ENCODE measurements around the gene ZBTB7C. TPM values are rescaled to one million over a fixed set of nuclear protein-coding genes. Genes with fewer than 3 reads are reported as not detected.

Gene ZBTB7C
- total RNA-seq, 1 donor from 2014 or later = 13.0 TPM

DNA sequence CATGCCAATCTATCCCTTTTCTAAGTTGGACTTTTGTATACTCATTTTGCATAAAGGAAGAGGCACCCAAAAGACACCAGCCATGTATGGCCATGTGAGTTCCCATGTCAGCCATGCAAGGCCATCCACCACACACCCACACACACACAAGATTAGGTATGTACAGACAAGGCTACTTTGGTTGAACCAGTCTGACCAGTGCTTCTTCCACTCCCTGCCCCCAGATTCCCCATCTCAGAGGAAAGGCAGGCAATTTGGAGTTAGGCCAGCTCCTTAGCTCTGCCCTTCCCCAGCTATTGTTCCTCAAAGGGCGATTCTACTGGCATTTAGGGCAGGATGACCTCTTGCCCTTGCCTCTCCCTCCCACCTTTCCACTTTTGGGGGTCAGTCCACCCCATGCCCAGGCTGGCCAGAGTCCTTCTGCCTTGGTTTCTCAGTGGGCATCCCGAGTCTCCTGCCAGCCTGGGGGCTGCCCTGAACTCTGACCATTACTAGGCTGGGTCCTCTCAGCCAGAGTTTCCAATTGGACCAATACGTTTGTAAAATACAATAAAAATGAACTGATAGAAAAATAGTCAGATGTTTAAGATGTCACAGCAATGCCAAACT, 101.1 kb downstream of the ZBTB7C start:
- peaks cover 13% of the 10 kb centered on the region for H3K4me1 Mint-ChIP-seq (ENCODE audit: unreplicated experiment)
- peaks cover 4% of the 10 kb centered on the region for H3K36me3 Mint-ChIP-seq
- peaks cover 5% of the 10 kb centered on the region for H3K9me3 Mint-ChIP-seq
- peak overlapping the region; percentile 84 for H3K27ac Mint-ChIP-seq
- TF ChIP-seq, protein P1, sequence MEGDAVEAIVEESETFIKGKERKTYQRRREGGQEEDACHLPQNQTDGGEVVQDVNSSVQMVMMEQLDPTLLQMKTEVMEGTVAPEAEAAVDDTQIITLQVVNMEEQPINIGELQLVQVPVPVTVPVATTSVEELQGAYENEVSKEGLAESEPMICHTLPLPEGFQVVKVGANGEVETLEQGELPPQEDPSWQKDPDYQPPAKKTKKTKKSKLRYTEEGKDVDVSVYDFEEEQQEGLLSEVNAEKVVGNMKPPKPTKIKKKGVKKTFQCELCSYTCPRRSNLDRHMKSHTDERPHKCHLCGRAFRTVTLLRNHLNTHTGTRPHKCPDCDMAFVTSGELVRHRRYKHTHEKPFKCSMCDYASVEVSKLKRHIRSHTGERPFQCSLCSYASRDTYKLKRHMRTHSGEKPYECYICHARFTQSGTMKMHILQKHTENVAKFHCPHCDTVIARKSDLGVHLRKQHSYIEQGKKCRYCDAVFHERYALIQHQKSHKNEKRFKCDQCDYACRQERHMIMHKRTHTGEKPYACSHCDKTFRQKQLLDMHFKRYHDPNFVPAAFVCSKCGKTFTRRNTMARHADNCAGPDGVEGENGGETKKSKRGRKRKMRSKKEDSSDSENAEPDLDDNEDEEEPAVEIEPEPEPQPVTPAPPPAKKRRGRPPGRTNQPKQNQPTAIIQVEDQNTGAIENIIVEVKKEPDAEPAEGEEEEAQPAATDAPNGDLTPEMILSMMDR (conservative IDR thresholded peaks at IDR 0.05) = no peak
- H3K27me3 Mint-ChIP-seq = no peaks in the 10 kb centered on the region
- no peak for DNase-seq (ENCODE audit: extremely low spot score, unreplicated experiment)
- H3K4me3 Mint-ChIP-seq = peak overlapping the region; percentile 55

DNA sequence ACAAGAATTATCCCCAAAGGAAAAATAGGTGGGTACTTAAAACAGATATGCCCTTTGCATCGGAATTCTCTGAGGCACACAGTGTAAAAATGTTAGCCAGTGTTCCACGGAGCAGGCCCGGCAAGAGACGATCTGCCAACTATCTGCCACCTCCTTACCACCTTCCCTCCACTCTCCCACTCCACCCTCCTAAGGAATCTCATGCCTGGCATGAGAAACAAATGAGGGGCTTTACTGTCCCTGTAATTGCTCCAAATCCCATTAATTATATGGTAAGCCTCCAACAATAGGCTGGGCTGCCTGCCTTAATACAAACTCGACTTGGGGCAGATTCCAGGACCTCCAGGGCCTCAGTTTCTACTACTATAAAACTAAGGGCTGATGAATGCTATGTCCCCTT, 102.3 kb downstream of the ZBTB7C start:
- TF ChIP-seq, protein P1 (conservative IDR thresholded peaks at IDR 0.05) = no peak
- DNase-seq (ENCODE audit: extremely low spot score, unreplicated experiment) = no peak
- H3K27ac Mint-ChIP-seq = peak overlapping the region; percentile 62
- H3K36me3 Mint-ChIP-seq = peaks cover 4% of the 10 kb centered on the region
- no peaks in the 10 kb centered on the region for H3K27me3 Mint-ChIP-seq
- H3K9me3 Mint-ChIP-seq = peaks cover 5% of the 10 kb centered on the region
- H3K4me1 Mint-ChIP-seq (ENCODE audit: unreplicated experiment) = peaks cover 19% of the 10 kb centered on the region
- H3K4me3 Mint-ChIP-seq = no peak overlapping the region

DNA sequence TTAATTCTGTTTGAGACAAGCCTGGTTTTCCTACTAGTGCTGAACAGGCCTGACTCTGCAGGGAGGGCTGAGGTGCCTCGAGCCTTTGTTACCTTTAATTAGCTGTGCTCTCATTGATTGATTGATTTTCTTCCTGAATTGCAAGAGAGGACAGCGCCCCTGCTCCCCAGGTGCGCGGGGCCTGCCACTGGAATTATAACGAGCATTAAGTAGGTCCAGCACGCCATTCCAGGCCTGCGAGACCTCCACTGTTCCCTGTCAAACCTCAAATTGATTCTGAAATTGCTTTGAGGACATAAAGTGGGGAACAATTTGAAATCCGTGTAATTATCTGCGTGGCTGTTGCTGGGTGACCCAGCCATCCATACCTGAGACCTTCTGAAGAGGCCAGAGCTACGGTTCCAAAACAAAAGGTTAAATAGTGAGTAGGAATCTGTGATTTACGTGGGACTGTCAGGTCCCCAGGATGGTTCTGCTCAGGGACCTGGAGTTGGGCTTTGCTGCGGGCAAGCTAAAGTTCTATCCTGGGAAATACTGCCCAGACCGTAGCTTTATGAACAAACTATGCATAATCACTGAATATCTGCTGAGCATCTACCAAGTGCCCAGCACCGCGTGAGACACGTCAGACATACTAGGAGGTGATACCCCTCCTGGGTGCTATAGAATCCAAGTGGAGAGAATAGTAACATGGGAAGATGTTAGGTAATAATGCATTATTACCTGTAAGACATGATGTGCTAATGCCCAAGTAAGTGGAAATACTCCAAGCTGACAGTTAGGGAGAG, 104.1 kb downstream of the ZBTB7C start:
- Mint-ChIP-seq H3K4me1 (ENCODE audit: unreplicated experiment) (peaks cover 29% of the 10 kb centered on the region), H3K27me3 (peaks cover 2% of the 10 kb centered on the region), H3K4me3 (no peak overlapping the region), H3K27ac (no peak overlapping the region), H3K9me3 (peaks cover 5% of the 10 kb centered on the region), H3K36me3 (peaks cover 4% of the 10 kb centered on the region)
- no peak for DNase-seq (ENCODE audit: extremely low spot score, unreplicated experiment)
- TF ChIP-seq, protein P1 (conservative IDR thresholded peaks at IDR 0.05) = no peak

DNA sequence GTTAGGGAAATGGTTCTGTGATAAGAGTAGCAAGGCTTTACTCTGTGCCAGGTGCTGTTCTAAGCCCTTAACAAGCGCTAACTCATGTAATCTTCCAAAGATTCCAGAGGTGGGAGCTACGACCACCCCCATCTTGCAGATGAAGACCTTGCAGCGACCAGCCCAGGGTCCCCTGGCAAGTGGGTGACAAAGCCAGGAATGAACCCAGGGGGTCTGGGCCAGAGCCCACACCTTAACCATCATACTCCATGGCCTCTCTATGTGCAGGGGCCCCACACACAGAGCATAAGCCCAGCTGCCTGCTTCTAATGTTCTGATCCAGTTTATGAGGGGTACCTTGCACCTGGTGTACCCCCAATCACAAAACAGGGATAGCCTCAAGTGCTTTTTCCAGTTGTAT, 105.3 kb downstream of the ZBTB7C start:
- H3K27me3 Mint-ChIP-seq = peaks cover 2% of the 10 kb centered on the region
- H3K4me3 Mint-ChIP-seq = no peak overlapping the region
- H3K27ac Mint-ChIP-seq = no peak overlapping the region
- TF ChIP-seq, protein P1 (conservative IDR thresholded peaks at IDR 0.05) = no peak
- peaks cover 31% of the 10 kb centered on the region for H3K4me1 Mint-ChIP-seq (ENCODE audit: unreplicated experiment)
- H3K36me3 Mint-ChIP-seq = peaks cover 4% of the 10 kb centered on the region
- DNase-seq (ENCODE audit: extremely low spot score, unreplicated experiment) = no peak
- peaks cover 5% of the 10 kb centered on the region for H3K9me3 Mint-ChIP-seq

DNA sequence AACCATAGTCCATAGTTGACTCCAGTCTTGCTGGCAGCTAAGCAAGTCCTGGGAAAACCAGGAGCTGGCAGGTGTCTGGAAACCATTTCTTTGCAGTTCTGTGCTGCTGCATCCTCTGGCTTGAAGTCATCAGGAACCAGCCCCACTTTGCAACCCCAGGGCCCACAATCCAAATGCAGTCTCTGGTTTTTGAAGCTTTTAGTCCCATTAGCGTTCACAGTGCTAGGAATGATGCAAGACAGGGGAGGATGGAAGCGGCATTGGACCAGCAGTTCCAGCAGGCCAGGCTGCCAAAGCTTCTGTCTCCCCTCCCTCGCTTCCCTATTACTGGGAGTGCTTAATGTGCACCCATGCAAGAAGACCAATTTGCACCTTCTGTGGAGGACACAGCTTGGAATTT, 106.4 kb downstream of the ZBTB7C start:
- no peak for DNase-seq (ENCODE audit: extremely low spot score, unreplicated experiment)
- H3K27ac Mint-ChIP-seq = no peak overlapping the region
- H3K9me3 Mint-ChIP-seq = peaks cover under 1% of the 10 kb centered on the region
- H3K4me1 Mint-ChIP-seq (ENCODE audit: unreplicated experiment) = peaks cover 24% of the 10 kb centered on the region
- H3K4me3 Mint-ChIP-seq = no peak overlapping the region
- TF ChIP-seq, protein P1 (conservative IDR thresholded peaks at IDR 0.05) = no peak
- peaks cover 2% of the 10 kb centered on the region for H3K27me3 Mint-ChIP-seq
- H3K36me3 Mint-ChIP-seq = peaks cover under 1% of the 10 kb centered on the region

Measured in type B pancreatic cell (in vitro differentiated cells).